ENCODE results near the gene OSBPL3.

The OSBPL3 gene

GRCh38 chr7:24830440-24831050 is 149.4 kb downstream of the OSBPL3 start:
- H3K4me1 ChIP-seq (ENCODE audit: control insufficient read depth, low read depth, low read length), result no peaks in the 10 kb centered on the region
- H3K36me3 ChIP-seq (ENCODE audit: control insufficient read depth, low read depth, low read length), result no peaks in the 10 kb centered on the region
- H3K27ac ChIP-seq (ENCODE audit: low read length), result no peak overlapping the region
- no peaks in the 10 kb centered on the region for H3K9me3 ChIP-seq (ENCODE audit: control insufficient read depth, low read depth, low read length)
- H3K9ac ChIP-seq (ENCODE audit: low read length), result no peak overlapping the region
- no peaks in the 10 kb centered on the region for H3K27me3 ChIP-seq (ENCODE audit: control insufficient read depth, insufficient read depth, low read length)
- no peak overlapping the region for H3K4me3 ChIP-seq (ENCODE audit: low read length)

GRCh38 chr7:24829787-24830186 is 150.2 kb downstream of the OSBPL3 start:
- no peaks in the 10 kb centered on the region for H3K9me3 ChIP-seq (ENCODE audit: control insufficient read depth, low read depth, low read length)
- no peaks in the 10 kb centered on the region for H3K4me1 ChIP-seq (ENCODE audit: control insufficient read depth, low read depth, low read length)
- H3K4me3 ChIP-seq (ENCODE audit: low read length), result no peak overlapping the region
- no peak overlapping the region for H3K9ac ChIP-seq (ENCODE audit: low read length)
- H3K27me3 ChIP-seq (ENCODE audit: control insufficient read depth, insufficient read depth, low read length), result no peaks in the 10 kb centered on the region
- no peak overlapping the region for H3K27ac ChIP-seq (ENCODE audit: low read length)
- no peaks in the 10 kb centered on the region for H3K36me3 ChIP-seq (ENCODE audit: control insufficient read depth, low read depth, low read length)

GRCh38 chr7:24828891-24829661 is 150.9 kb downstream of the OSBPL3 start:
- Histone ChIP-seq H3K9me3 (ENCODE audit: control insufficient read depth, low read depth, low read length) (no peaks in the 10 kb centered on the region), H3K9ac (ENCODE audit: low read length) (no peak overlapping the region), H3K4me1 (ENCODE audit: control insufficient read depth, low read depth, low read length) (no peaks in the 10 kb centered on the region), H3K27me3 (ENCODE audit: control insufficient read depth, insufficient read depth, low read length) (no peaks in the 10 kb centered on the region), H3K4me3 (ENCODE audit: low read length) (no peak overlapping the region), H3K27ac (ENCODE audit: low read length) (no peak overlapping the region), H3K36me3 (ENCODE audit: control insufficient read depth, low read depth, low read length) (no peaks in the 10 kb centered on the region)

GRCh38 chr7:24827589-24827988 is 152.4 kb downstream of the OSBPL3 start:
- H3K9ac ChIP-seq (ENCODE audit: low read length), result no peak overlapping the region

GRCh38 chr7:24827027-24827426 is 153.0 kb downstream of the OSBPL3 start:
- no peak overlapping the region for H3K9ac ChIP-seq (ENCODE audit: low read length)
- H3K27me3 ChIP-seq (ENCODE audit: control insufficient read depth, insufficient read depth, low read length), result no peaks in the 10 kb centered on the region
- no peaks in the 10 kb centered on the region for H3K4me1 ChIP-seq (ENCODE audit: control insufficient read depth, low read depth, low read length)
- no peak overlapping the region for H3K4me3 ChIP-seq (ENCODE audit: low read length)
- no peaks in the 10 kb centered on the region for H3K9me3 ChIP-seq (ENCODE audit: control insufficient read depth, low read depth, low read length)
- no peak overlapping the region for H3K27ac ChIP-seq (ENCODE audit: low read length)
- no peaks in the 10 kb centered on the region for H3K36me3 ChIP-seq (ENCODE audit: control insufficient read depth, low read depth, low read length)

More at GRCh38 chr7:24827589-24827988, 152.4 kb downstream of the OSBPL3 start:
- no peaks in the 10 kb centered on the region for H3K4me1 ChIP-seq (ENCODE audit: control insufficient read depth, low read depth, low read length)
- H3K27ac ChIP-seq (ENCODE audit: low read length), result no peak overlapping the region
- H3K4me3 ChIP-seq (ENCODE audit: low read length), result no peak overlapping the region
- H3K36me3 ChIP-seq (ENCODE audit: control insufficient read depth, low read depth, low read length), result no peaks in the 10 kb centered on the region
- no peaks in the 10 kb centered on the region for H3K27me3 ChIP-seq (ENCODE audit: control insufficient read depth, insufficient read depth, low read length)
- H3K9me3 ChIP-seq (ENCODE audit: control insufficient read depth, low read depth, low read length), result no peaks in the 10 kb centered on the region

- H3K27ac ChIP-seq (ENCODE audit: low read length), result no peak overlapping the region
- H3K9ac ChIP-seq (ENCODE audit: low read length), result no peak overlapping the region
- no peaks in the 10 kb centered on the region for H3K4me1 ChIP-seq (ENCODE audit: control insufficient read depth, low read depth, low read length)
Measured at GRCh38 chr7:24826662-24827020, 153.3 kb downstream of the OSBPL3 start.

GRCh38 chr7:24825931-24826661 is 153.9 kb downstream of the OSBPL3 start:
- Histone ChIP-seq H3K27me3 (ENCODE audit: control insufficient read depth, insufficient read depth, low read length) (no peaks in the 10 kb centered on the region), H3K4me1 (ENCODE audit: control insufficient read depth, low read depth, low read length) (no peaks in the 10 kb centered on the region), H3K4me3 (ENCODE audit: low read length) (no peak overlapping the region), H3K9me3 (ENCODE audit: control insufficient read depth, low read depth, low read length) (no peaks in the 10 kb centered on the region), H3K36me3 (ENCODE audit: control insufficient read depth, low read depth, low read length) (no peaks in the 10 kb centered on the region), H3K9ac (ENCODE audit: low read length) (no peak overlapping the region), H3K27ac (ENCODE audit: low read length) (no peak overlapping the region)

More at GRCh38 chr7:24826662-24827020, 153.3 kb downstream of the OSBPL3 start:
- Histone ChIP-seq H3K4me3 (ENCODE audit: low read length) (no peak overlapping the region), H3K36me3 (ENCODE audit: control insufficient read depth, low read depth, low read length) (no peaks in the 10 kb centered on the region), H3K27me3 (ENCODE audit: control insufficient read depth, insufficient read depth, low read length) (no peaks in the 10 kb centered on the region), H3K9me3 (ENCODE audit: control insufficient read depth, low read depth, low read length) (no peaks in the 10 kb centered on the region)

GRCh38 chr7:24825381-24825794 is 154.6 kb downstream of the OSBPL3 start:
- Histone ChIP-seq H3K36me3 (ENCODE audit: control insufficient read depth, low read depth, low read length) (no peaks in the 10 kb centered on the region), H3K9ac (ENCODE audit: low read length) (no peak overlapping the region), H3K27me3 (ENCODE audit: control insufficient read depth, insufficient read depth, low read length) (no peaks in the 10 kb centered on the region), H3K9me3 (ENCODE audit: control insufficient read depth, low read depth, low read length) (no peaks in the 10 kb centered on the region), H3K4me3 (ENCODE audit: low read length) (no peak overlapping the region), H3K4me1 (ENCODE audit: control insufficient read depth, low read depth, low read length) (no peaks in the 10 kb centered on the region), H3K27ac (ENCODE audit: low read length) (no peak overlapping the region)

GRCh38 chr7:24824896-24825295 is 155.1 kb downstream of the OSBPL3 start:
- Histone ChIP-seq H3K4me1 (ENCODE audit: control insufficient read depth, low read depth, low read length) (no peaks in the 10 kb centered on the region), H3K27me3 (ENCODE audit: control insufficient read depth, insufficient read depth, low read length) (no peaks in the 10 kb centered on the region), H3K9ac (ENCODE audit: low read length) (no peak overlapping the region), H3K4me3 (ENCODE audit: low read length) (no peak overlapping the region), H3K27ac (ENCODE audit: low read length) (no peak overlapping the region), H3K36me3 (ENCODE audit: control insufficient read depth, low read depth, low read length) (no peaks in the 10 kb centered on the region), H3K9me3 (ENCODE audit: control insufficient read depth, low read depth, low read length) (no peaks in the 10 kb centered on the region)

GRCh38 chr7:24824400-24824799 is 155.6 kb downstream of the OSBPL3 start:
- Histone ChIP-seq H3K4me1 (ENCODE audit: control insufficient read depth, low read depth, low read length) (no peaks in the 10 kb centered on the region), H3K27me3 (ENCODE audit: control insufficient read depth, insufficient read depth, low read length) (no peaks in the 10 kb centered on the region), H3K36me3 (ENCODE audit: control insufficient read depth, low read depth, low read length) (no peaks in the 10 kb centered on the region), H3K9me3 (ENCODE audit: control insufficient read depth, low read depth, low read length) (no peaks in the 10 kb centered on the region), H3K27ac (ENCODE audit: low read length) (no peak overlapping the region), H3K4me3 (ENCODE audit: low read length) (no peak overlapping the region), H3K9ac (ENCODE audit: low read length) (no peak overlapping the region)

GRCh38 chr7:24821754-24822054 is 158.3 kb downstream of the OSBPL3 start:
- H3K4me1 ChIP-seq (ENCODE audit: control insufficient read depth, low read depth, low read length), result no peaks in the 10 kb centered on the region
- H3K27me3 ChIP-seq (ENCODE audit: control insufficient read depth, insufficient read depth, low read length), result no peaks in the 10 kb centered on the region
- H3K4me3 ChIP-seq (ENCODE audit: low read length), result no peak overlapping the region
- H3K9me3 ChIP-seq (ENCODE audit: control insufficient read depth, low read depth, low read length), result no peaks in the 10 kb centered on the region
- H3K36me3 ChIP-seq (ENCODE audit: control insufficient read depth, low read depth, low read length), result no peaks in the 10 kb centered on the region
- H3K9ac ChIP-seq (ENCODE audit: low read length), result no peak overlapping the region
- no peak overlapping the region for H3K27ac ChIP-seq (ENCODE audit: low read length)

All from iPS-18a (cell line).